Endothelial cell of umbilical vein (primary cell): ENCODE data around the gene ZNF276. TPM values are rescaled to one million over a fixed set of nuclear protein-coding genes. Genes with fewer than 3 reads are reported as not detected.

ENCODE experiments used
- BruUV-seq: library from RNA; stranded (reverse); fragments of 400-500 nt; replicated peaks from 2 replicates; lab custom pipeline; 2021; lab: Mats Ljungman, UMichigan
- CTCF ChIA-PET: fragments of 300-600, 350-600 bp; sonication (Branson Sonifier 250); formaldehyde crosslinking; loops from one replicate; lab custom pipeline; 2021; ENCODE audit warnings: antibody characterized with exemption, inconsistent platforms; lab: Charles Lee
- POLR2A ChIA-PET: fragments of 300-600, 350-600 bp; sonication (Branson Sonifier 250); formaldehyde crosslinking; loops from one replicate; lab custom pipeline; 2021; ENCODE audit warnings: antibody characterized with exemption, inconsistent platforms; lab: Charles Lee
- DNase-seq: peaks from one replicate; pipeline ENCODE4 v3.0.0-alpha.2; 2011; ENCODE audit warnings: low read depth, low spot score
- FAIRE-seq: peaks from 2 replicates; lab custom pipeline; 2011; peaks lifted over from hg19 to GRCh38; lab: Jason Lieb, UNC
- H2AFZ ChIP-seq: 2 replicates; pipeline ENCODE4 v1.6.0; 2012; ENCODE audit warnings: low read depth, low read length, control low read depth, inconsistent platforms
- H3K27ac ChIP-seq: 2 replicates; pipeline ENCODE4 v1.5.1; 2011; ENCODE audit warnings: low read depth, mild to moderate bottlenecking, control low read depth, low read length, moderate library complexity; ENCODE audit not compliant: insufficient read depth
- H3K27me3 ChIP-seq, 2 experiments: 2 replicates each; pipeline versions ENCODE4 v1.6.0 to v1.6.1; 2011; ENCODE audit warnings: low read length in 2 of 2, mixed read lengths in 1 of 2; ENCODE audit not compliant: control insufficient read depth in 2 of 2, insufficient read depth in 2 of 2
- H3K36me3 ChIP-seq, 2 experiments: 2 replicates in 1 of 2; 3 replicates in 1 of 2; pipeline ENCODE4 v1.5.1; 2011; ENCODE audit warnings: low read length in 2 of 2, mild to moderate bottlenecking in 1 of 2, moderate library complexity in 1 of 2; ENCODE audit not compliant: control insufficient read depth in 2 of 2, insufficient read depth in 2 of 2; ENCODE audit errors: extremely low read depth in 1 of 2
- H3K4me1 ChIP-seq: 3 replicates; pipeline ENCODE4 v1.5.1; 2011; ENCODE audit warnings: mild to moderate bottlenecking, low read length; ENCODE audit not compliant: control insufficient read depth, insufficient read depth; ENCODE audit errors: extremely low read depth
- H3K4me2 ChIP-seq: 2 replicates; pipeline ENCODE4 v1.6.1; 2011; ENCODE audit warnings: low read length, control low read depth, mixed read lengths; ENCODE audit not compliant: insufficient read depth
- H3K4me3 ChIP-seq, 3 experiments: fragments of 200-600 bp in 1 of 3; sonication (generic), shearing (Covaris generic) in 1 of 3; replicated peaks in 1 of 3; 2 replicates each; pipeline ENCODE4 v1.5.1; 2011 to 2016; ENCODE audit warnings: control low read depth in 3 of 3, low read length in 3 of 3, mild to moderate bottlenecking in 2 of 3, inconsistent platforms in 1 of 3, low read depth in 1 of 3, moderate library complexity in 1 of 3; ENCODE audit not compliant: insufficient read depth in 1 of 3
- H3K79me2 ChIP-seq: 2 replicates; pipeline ENCODE4 v1.6.0; 2012; ENCODE audit warnings: low read length, inconsistent platforms; ENCODE audit not compliant: control insufficient read depth, insufficient read depth
- H3K9ac ChIP-seq: replicated peaks from 2 replicates; pipeline ENCODE3; 2011; ENCODE audit warnings: low read length, control low read depth; ENCODE audit not compliant: insufficient read depth; ENCODE audit errors: extremely low read depth
- H3K9me1 ChIP-seq: replicated peaks from 3 replicates; pipeline ENCODE4 v1.6.0; 2011; ENCODE audit warnings: mild to moderate bottlenecking, low read length; ENCODE audit not compliant: control insufficient read depth, insufficient read depth; ENCODE audit errors: extremely low read depth
- H3K9me3 ChIP-seq: replicated peaks from 2 replicates; pipeline ENCODE4 v1.5.1; 2012; ENCODE audit warnings: low read length, inconsistent platforms; ENCODE audit not compliant: control insufficient read depth, insufficient read depth
- H4K20me1 ChIP-seq: replicated peaks from 2 replicates; pipeline ENCODE3; 2011; ENCODE audit warnings: mild to moderate bottlenecking, low read length; ENCODE audit not compliant: control insufficient read depth, insufficient read depth; ENCODE audit errors: extremely low read depth
- FOS ChIP-seq: IDR thresholded peaks from 2 replicates; pipeline ENCODE4 v1.6.1; 2011; ENCODE audit warnings: mild to moderate bottlenecking, low read length, moderate library complexity, borderline replicate concordance; ENCODE audit not compliant: insufficient read depth
- GATA2 ChIP-seq: IDR thresholded peaks from 2 replicates; pipeline ENCODE4 v1.7.0; 2011; ENCODE audit warnings: low read depth, mild to moderate bottlenecking, moderate library complexity, mixed read lengths, low read length; ENCODE audit not compliant: insufficient read length, insufficient read depth
- JUN ChIP-seq: IDR thresholded peaks from 2 replicates; pipeline ENCODE4 v1.6.1; 2011; ENCODE audit warnings: borderline replicate concordance, low read depth; ENCODE audit not compliant: insufficient read length, insufficient read depth
- MYC ChIP-seq: IDR thresholded peaks from one replicate; pipeline ENCODE4 v1.6.1; 2011; ENCODE audit warnings: mild to moderate bottlenecking, low read depth, low read length
- POLR2A ChIP-seq: IDR thresholded peaks from 2 replicates; pipeline ENCODE4 v1.6.1; 2012; ENCODE audit warnings: low read depth, mild to moderate bottlenecking, control low read depth, low read length
- POLR2AphosphoS5 ChIP-seq: IDR thresholded peaks from 2 replicates; pipeline ENCODE4 v1.6.1; 2012; ENCODE audit warnings: low read depth, mild to moderate bottlenecking, control low read depth, low read length, moderate library complexity; ENCODE audit not compliant: insufficient read depth
- dilution Hi-C: fragments of 300-500 bp; cut with MboI; formaldehyde crosslinking; loops from one replicate; pipeline ENCODE4 v1.15.0; 2019; ENCODE audit warnings: low sequenced_read_pairs; ENCODE audit not compliant: extremely low pct_ligation_motif_present
- intact Hi-C: fragments of 100-400 bp; cut with micrococcal nuclease; formaldehyde crosslinking; loops from one replicate; pipeline ENCODE4 v1.10.0; 2022
- polyA plus RNA-seq, 4 experiments: library from polyadenylated mRNA; depleted of rRNA in 3 of 4; stranded (reverse) in 3 of 4; unstranded in 1 of 4; fragments of >200 nt; gene quantifications; 2 replicates each; pipeline versions ENCODE4 v1.2.1 to v1.2.3, GENCODE V29; 2011 to 2012; ENCODE audit warnings: missing spikeins in 1 of 4
- total RNA-seq: library from RNA; stranded (reverse); gene quantifications from 2 replicates; pipeline ENCODE4 v1.2.3, GENCODE V29; 2021
- TF ChIP-seq, protein P1 (sequence below): IDR thresholded peaks from 2 replicates; pipeline ENCODE4 v1.6.1; 2011; ENCODE audit not compliant: insufficient read depth, insufficient read length
- TF ChIP-seq, protein P2 (sequence below), 2 donors: IDR thresholded peaks; 1 replicate in 1 of 2; 2 replicates in 1 of 2; pipeline ENCODE4 v1.5.1; 2011; ENCODE audit warnings: low read length in 2 of 2, mild to moderate bottlenecking in 2 of 2, moderate library complexity in 2 of 2, control low read depth in 1 of 2, inconsistent platforms in 1 of 2, low read depth in 1 of 2; ENCODE audit not compliant: insufficient read depth in 1 of 2; ENCODE audit errors: extremely low read depth in 1 of 2

The ZNF276 gene
- total and polyA plus RNA-seq, 2 donors (not counting 3 experiments of a cell fraction or from before 2014, with no cell fraction given) = 36.6 to 40.0 TPM

DNA sequence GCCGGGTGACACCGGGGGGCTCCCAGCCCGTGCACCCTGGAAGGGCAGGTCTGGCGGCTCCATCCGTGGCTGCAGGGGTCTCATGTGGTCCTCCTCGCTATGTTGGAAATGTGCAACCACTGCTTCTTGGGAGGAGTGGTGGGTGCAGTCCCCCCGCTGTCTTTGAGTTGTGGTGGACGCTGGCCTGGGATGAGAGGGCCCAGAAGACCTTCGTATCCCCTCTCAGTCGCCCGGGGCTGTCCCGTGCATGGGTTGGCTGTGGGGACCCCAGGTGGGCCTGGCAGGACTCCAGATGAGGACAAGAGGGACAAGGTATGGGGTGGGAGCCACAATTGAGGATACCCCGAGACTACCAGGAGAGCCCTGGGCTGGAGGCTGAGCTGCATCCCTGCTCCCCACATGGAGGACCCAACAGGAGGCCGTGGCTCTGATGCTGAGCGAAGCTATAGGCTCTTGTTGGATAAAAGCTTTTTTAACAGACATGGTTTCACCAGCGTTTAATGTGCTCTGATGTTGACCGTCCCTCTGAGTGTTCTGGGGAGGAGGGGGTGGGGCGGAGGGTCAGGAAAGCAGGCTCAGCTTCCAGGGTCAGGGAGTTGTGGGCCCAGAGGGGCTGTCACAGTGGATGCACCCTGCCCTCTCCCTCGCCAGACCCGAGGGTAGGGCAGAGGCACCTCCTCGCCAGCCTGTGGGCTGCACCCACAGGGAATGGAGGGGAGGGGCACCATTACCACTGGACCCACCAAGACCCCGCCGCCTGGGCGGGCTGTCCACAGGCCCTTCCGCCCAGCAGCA is 25.3 kb upstream of the ZNF276 start:
- TF ChIP-seq, protein P1, sequence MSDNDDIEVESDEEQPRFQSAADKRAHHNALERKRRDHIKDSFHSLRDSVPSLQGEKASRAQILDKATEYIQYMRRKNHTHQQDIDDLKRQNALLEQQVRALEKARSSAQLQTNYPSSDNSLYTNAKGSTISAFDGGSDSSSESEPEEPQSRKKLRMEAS = no peak
- TF ChIP-seq, protein P2, sequence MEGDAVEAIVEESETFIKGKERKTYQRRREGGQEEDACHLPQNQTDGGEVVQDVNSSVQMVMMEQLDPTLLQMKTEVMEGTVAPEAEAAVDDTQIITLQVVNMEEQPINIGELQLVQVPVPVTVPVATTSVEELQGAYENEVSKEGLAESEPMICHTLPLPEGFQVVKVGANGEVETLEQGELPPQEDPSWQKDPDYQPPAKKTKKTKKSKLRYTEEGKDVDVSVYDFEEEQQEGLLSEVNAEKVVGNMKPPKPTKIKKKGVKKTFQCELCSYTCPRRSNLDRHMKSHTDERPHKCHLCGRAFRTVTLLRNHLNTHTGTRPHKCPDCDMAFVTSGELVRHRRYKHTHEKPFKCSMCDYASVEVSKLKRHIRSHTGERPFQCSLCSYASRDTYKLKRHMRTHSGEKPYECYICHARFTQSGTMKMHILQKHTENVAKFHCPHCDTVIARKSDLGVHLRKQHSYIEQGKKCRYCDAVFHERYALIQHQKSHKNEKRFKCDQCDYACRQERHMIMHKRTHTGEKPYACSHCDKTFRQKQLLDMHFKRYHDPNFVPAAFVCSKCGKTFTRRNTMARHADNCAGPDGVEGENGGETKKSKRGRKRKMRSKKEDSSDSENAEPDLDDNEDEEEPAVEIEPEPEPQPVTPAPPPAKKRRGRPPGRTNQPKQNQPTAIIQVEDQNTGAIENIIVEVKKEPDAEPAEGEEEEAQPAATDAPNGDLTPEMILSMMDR (IDR thresholded peaks at IDR 0.05; ENCODE audit: extremely low read depth in 1 of 2, insufficient read depth in 1 of 2, low read depth in 1 of 2, low read length in 2 of 2) = no peak
- TF ChIP-seq MYC = no peak
- TF ChIP-seq POLR2A = peak; percentile 11
- TF ChIP-seq FOS = no peak
- no peak for TF ChIP-seq POLR2AphosphoS5
- no peak for TF ChIP-seq JUN
- TF ChIP-seq GATA2 = no peak
- dilution Hi-C loops = no loop called here
- Histone ChIP-seq H3K4me2 (no peak overlapping the region), H3K27ac (no peak overlapping the region), H3K4me1 (peaks cover 9% of the 10 kb centered on the region), H3K9me3 (no peaks in the 10 kb centered on the region), H3K4me3 (no peak overlapping the region), H3K9me1 (no peaks in the 10 kb centered on the region), H3K79me2 (no peaks in the 10 kb centered on the region), H3K36me3 (peaks cover 0 to 34% of the 10 kb centered on the region in 2 experiments), H2AFZ (no peak overlapping the region), H4K20me1 (no peaks in the 10 kb centered on the region), H3K27me3 (no peaks in the 10 kb centered on the region), H3K9ac (no peak overlapping the region)
- POLR2A ChIA-PET = interaction anchor here (0.6 kb wide), 1 partner anchor 83 kb away, joined by 3 read pairs; no protein-coding TSS in a partner anchor
- intact Hi-C loops = no loop called here
- DNase-seq (no peak), FAIRE-seq (no peak)
- TSS peak; percentile 19 for BruUV-seq
- CTCF ChIA-PET = interaction anchor here (2.0 kb wide), 1 partner anchor 10 kb away, joined by 5 read pairs; no protein-coding TSS in a partner anchor
